Cardiac septum (tissue), 1 donor: ENCODE measurements around the gene TFPI. TPM values are rescaled to one million over a fixed set of nuclear protein-coding genes. Genes with fewer than 3 reads are reported as not detected.
"Not testable (repeated sequence)": the region's sequence is repeated elsewhere in the genome, so short reads cannot be mapped to it uniquely, and the experiment has no call there.

Source experiments
- DNase-seq: peaks from one replicate; pipeline ENCODE4 v3.0.0-alpha.2; 2020; ENCODE audit warnings: low spot score
- intact Hi-C: fragments of 100-400 bp; cut with DNase I; formaldehyde crosslinking; loops from one replicate; pipeline ENCODE4 v1.14.0; 2022
- total RNA-seq: library from RNA; stranded (reverse); fragmentation: NEBNext Ultra II Directional; extraction: Animal tissue kit (Norgen Biotek cat#: 25700); gene quantifications from one replicate; pipeline ENCODE4 v1.2.1, GENCODE V29; 2021
- donor health status: DM: no; HTN: no; CAD: no.

TFPI gene
- total RNA-seq, 1 donor from 2014 or later: 22.3 TPM

GRCh38 chr2:187511356-187512315 lies 42.6 kb downstream of the TFPI start:
- intact Hi-C loops: no loop called here
- DNase-seq: no peak

DNA sequence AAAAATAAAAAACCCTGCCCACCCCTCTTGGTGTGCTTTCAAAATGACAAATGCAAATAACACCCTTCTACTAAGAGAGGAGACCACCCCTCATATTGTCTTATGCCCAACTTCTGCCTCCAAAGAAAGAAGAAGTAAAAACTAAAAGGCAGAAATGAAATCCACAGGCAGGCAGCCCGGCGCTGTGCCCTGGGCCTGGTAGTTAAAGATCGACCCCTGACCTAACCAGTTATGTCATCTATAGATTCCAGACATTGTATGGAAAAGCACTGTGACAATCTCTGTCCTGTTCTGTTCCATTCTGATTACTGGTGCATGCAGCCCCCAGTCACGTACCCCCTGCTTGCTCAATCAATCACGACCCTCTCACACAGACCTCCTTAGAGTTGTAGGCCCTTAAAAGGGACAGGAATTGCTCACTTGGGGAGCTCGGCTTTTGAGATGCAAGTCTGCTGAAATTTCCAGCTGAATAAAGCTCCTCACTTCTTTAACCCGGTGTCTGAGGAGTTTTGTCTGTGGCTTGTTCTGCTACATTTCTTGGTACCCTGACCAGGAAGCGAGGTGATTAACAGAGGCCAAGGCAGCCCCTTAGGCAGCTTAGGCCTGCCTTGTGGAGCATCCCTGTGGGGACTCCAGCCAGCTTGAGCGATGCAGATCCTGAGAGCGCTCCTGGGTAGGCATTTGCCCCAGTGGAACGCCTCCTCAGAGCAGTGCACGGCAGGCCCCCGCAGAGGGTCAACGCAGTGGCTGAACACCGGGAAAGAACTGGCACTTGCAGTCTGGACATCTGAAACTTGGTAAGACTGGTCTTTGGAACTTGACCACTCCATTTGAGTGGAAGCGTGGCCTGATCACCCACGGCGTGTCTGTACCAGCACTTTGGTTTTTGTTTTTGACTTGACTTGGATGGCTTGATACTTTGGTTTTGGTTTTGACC lies 43.5 kb downstream of the TFPI start:
- not testable (repeated sequence) for DNase-seq

GRCh38 chr2:187509667-187510417 lies 44.4 kb downstream of the TFPI start:
- DNase-seq: no peak
- intact Hi-C loops: loop anchor here (10.0 kb wide), 1 partner anchor 1005 kb away; no protein-coding TSS in a partner anchor

More for the DNA sequence above, 43.5 kb downstream of the TFPI start:
- intact Hi-C loops: not testable (repeated sequence)

DNA sequence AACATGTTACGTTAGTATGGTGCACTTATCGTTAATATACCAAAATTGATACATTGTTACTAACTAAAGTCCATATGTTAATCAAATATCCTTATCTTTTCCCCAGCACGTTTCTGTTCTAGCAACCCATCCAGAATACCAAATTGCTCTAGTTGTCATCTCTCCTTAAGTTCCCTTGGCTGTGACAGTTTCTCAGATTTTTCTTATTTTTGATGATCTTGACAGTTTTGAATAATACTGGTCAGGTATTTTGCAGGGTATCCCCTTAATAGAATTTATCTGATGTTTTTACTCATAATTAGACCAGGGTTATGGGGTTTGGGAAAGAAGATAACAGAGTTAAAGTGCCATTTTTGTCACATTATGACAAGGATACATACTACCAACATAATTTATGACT lies 47.8 kb downstream of the TFPI start:
- DNase-seq: no peak
- intact Hi-C loops: loop anchor here (10.0 kb wide), 1 partner anchor 1008 kb away; no protein-coding TSS in a partner anchor

- no peak for DNase-seq
- intact Hi-C loops: loop anchor here (10.0 kb wide), 1 partner anchor 1010 kb away; no protein-coding TSS in a partner anchor
Measured at GRCh38 chr2:187505065-187505672, 49.1 kb downstream of the TFPI start.

- intact Hi-C loops: loop anchor here (5.0 to 10.0 kb wide), 3 partner anchors 38 to 1010 kb away; no protein-coding TSS in a partner anchor
- no peak for DNase-seq
Measured at GRCh38 chr2:187504312-187504921, 49.8 kb downstream of the TFPI start.

- intact Hi-C loops: loop anchor here (5.0 to 10.0 kb wide), 3 partner anchors 39 to 1011 kb away; no protein-coding TSS in a partner anchor
- no peak for DNase-seq
Measured at GRCh38 chr2:187503700-187504099, 50.5 kb downstream of the TFPI start.

GRCh38 chr2:187502467-187502866 lies 51.8 kb downstream of the TFPI start:
- no peak for DNase-seq
- intact Hi-C loops: loop anchor here (5.0 to 10.0 kb wide), 3 partner anchors 40 to 1012 kb away; no protein-coding TSS in a partner anchor

DNA sequence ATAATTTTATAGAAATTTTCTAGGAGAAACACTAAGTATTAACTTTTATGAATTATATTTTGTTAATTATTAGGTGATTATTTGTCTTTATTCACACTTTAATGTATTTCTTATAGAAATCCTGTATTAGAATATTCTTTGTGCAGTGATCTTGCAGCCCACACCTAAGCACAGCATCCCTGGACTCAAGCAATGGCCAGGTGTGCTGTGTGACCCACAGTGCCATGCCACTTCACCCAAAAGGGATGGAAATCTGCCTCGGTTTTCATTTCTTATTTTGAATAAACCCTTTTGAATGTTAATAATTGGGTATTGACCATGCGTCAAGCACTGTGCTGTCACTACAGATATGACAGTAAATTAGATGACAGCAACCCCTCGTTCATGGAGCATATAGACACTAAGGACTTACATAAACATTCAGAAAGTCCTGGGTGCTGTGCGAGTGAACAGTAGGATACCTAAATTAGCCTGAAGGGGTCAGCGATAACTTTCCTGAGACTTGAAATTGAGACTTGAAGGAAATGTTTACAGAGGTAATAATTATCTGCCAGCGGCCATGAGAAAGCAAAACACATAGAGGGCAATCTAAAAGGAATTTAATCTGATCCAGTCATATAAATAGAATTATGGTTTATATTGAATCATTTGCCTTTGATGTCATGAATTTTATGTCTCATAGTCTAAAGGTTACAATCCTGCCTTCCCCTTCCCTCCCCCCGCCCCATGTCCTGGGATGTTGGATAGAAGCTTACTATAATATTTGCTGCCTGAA lies 53.5 kb downstream of the TFPI start:
- no peak for DNase-seq
- intact Hi-C loops: loop anchor here (2.0 to 10.0 kb wide), 4 partner anchors 42 to 1014 kb away; no protein-coding TSS in a partner anchor

DNA sequence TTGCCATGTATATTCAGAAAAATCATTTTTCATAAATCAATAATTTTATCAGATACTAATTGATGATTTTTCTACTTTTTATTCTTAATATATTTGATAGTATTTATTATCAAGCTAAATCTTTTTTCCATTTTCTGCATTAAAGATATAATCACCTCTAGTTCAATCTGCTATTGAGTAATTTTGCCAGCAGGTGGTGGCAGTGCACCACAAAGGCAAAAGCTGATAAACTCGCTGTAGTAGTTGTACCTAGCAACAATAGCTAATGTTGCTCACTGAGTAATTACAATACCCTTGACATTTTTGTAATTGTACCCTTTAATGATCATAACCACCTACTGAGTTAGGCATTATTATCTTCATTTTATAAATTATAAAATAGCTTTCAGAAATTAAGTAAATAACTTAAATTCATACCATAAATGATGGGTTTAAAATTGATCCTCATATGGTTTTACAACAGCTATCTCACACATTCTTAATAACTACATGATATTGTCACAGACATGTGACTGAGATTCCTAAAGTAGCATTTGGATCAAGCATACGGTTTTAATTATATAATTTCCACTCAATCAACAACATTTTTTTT lies 54.2 kb downstream of the TFPI start:
- no peak for DNase-seq
- intact Hi-C loops: loop anchor here (2.0 to 10.0 kb wide), 4 partner anchors 42 to 1015 kb away; no protein-coding TSS in a partner anchor

DNA sequence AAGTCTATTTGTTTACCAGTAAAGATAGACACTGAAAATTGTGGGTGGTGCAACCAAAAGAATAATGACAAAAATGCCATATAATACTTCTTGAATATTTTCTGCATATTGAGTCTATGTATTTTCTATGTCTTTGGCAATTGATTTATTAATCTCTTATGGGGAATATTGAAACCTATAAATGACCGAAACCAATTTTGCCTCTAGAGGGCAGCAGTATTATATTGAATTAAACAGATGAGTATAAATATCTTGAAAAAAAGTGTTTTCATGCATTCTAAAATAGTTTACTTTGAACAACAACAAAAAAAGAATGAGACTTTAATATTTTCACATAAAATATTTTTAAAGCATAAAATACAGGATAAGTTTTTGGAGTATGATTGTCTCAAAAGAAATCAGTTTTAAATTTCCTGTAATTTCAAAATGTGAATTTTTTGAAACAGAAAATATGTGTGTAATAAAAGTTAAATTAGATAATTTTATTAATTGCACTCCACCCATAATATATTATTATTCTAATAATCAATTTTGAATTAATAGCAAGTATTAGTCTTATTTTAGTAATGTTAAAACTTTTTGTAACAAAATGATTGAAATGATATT lies 56.3 kb downstream of the TFPI start:
- no peak for DNase-seq
- intact Hi-C loops: no loop called here

GRCh38 chr2:187497140-187497539 lies 57.1 kb downstream of the TFPI start:
- DNase-seq: no peak
- intact Hi-C loops: no loop called here

DNA sequence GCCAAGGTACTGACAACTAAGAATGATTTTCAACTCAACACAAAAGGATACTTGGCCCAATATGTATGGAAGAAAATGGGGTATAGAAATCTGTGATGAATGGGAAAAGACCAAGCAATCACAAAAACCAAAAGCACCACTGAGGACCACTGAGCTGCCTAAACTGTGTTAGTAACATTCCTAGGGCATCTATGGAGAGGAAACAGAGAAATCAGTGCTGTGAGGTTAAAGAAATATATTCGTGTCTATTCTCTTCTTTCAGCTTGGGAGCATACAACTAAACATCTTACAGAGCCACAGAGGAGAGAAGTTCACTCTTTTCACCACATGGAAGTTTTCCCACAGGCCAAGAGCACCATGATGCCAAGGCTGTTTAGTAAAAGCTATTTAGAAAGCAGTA lies 58.9 kb downstream of the TFPI start:
- no peak for DNase-seq
- intact Hi-C loops: no loop called here

DNA sequence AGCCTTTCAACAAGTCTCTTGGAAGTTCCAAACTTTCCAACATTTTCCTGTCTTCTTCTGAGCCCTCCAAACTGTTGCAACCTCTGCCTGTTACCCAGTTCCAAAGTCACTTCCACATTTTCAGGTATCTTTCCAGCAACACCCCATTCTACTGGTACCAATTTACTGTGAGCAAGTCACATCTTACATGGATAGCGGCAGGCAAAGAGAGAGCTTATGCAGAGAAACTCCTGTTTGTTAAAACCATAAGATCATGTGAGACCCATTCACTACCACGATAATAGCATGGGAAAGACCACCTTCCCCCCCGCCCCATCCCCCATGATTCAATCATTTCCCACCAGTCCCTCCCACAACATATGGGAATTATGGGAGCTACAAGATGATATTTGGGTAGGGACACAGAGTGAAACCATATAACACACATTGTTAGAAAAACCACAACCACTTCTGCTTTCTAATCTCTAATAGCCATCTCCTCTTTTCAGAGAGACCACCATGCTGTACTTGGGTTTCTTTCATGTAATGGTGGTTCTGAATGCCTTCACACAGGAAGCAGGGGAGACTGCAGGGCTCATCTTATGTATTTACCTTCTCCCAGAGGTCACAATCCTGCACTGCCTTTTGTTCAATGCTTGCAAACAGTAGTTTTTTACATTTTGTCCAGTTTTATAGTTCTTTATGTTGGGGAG lies 60.2 kb downstream of the TFPI start:
- intact Hi-C loops: no loop called here
- DNase-seq: no peak

- no peak for DNase-seq
- intact Hi-C loops: no loop called here
Measured at GRCh38 chr2:187493180-187493579, 61.1 kb downstream of the TFPI start.

DNA sequence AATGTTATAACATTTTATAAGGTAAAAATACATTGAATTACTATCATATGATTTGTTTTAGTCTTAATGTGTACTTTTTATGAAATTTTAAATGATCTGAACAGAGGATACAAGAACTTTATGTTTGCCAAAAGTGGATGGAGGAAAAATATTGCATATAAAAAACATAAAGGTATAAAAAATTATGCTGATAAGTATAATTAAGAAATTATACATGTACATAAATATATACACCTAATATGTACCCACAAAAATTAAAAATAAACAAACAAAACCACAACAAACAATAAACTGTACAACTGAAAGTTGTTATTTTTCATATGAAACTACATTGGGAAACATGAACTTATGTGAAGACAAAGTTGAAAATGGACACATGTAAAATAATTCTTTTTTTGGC lies 68.0 kb downstream of the TFPI start:
- DNase-seq: no peak
- intact Hi-C loops: no loop called here
